HepG2 (cell line): ENCODE measurements around the gene PLD1. TPM values are rescaled to one million over a fixed set of nuclear protein-coding genes. Genes with fewer than 3 reads are reported as not detected.

Experiments used
- BCL6 ChIP-seq: IDR thresholded peaks from 2 replicates; pipeline ENCODE4 v1.6.1; 2016; ENCODE audit warnings: missing genetic modification reagents, missing compliant biosample characterization
- BHLHE40 ChIP-seq: IDR thresholded peaks from 2 replicates; pipeline ENCODE4 v1.6.1; 2011; ENCODE audit warnings: low read length, improper control_type of control experiment
- FOSL1 ChIP-seq: sonication (generic); formaldehyde crosslinking; IDR thresholded peaks from 2 replicates; pipeline ENCODE4 v1.9.0; 2021; ENCODE audit warnings: missing genetic modification reagents, borderline replicate concordance
- HNF4A ChIP-seq: sonication (generic); formaldehyde crosslinking; IDR thresholded peaks from 2 replicates; pipeline ENCODE4 v1.4.0; 2020; ENCODE audit warnings: missing genetic modification reagents
- KLF6 ChIP-seq: IDR thresholded peaks from 2 replicates; pipeline ENCODE4 v1.8.0; 2016; ENCODE audit warnings: missing biosample characterization, missing genetic modification reagents
- POLR2A ChIP-seq, 2 experiments: IDR thresholded peaks; 2 replicates each; pipeline ENCODE4 v1.6.1; 2011; ENCODE audit warnings: low read depth in 2 of 2, low read length in 2 of 2, mild to moderate bottlenecking in 1 of 2, moderate library complexity in 1 of 2; ENCODE audit not compliant: insufficient read depth in 1 of 2
- POLR2AphosphoS2 ChIP-seq: IDR thresholded peaks from 2 replicates; pipeline ENCODE4 v1.6.1; 2011; ENCODE audit warnings: low read depth, low read length, improper control_type of control experiment
- WIZ ChIP-seq: sonication (generic); formaldehyde crosslinking; IDR thresholded peaks from 2 replicates; pipeline ENCODE4 v1.5.1; 2020; ENCODE audit warnings: mild to moderate bottlenecking, missing genetic modification reagents
- ZNF232 ChIP-seq: sonication (generic); formaldehyde crosslinking; IDR thresholded peaks from 2 replicates; pipeline ENCODE4 v1.4.0; 2020; ENCODE audit warnings: missing genetic modification reagents, borderline replicate concordance
- ZNF263 ChIP-seq: sonication (generic); formaldehyde crosslinking; IDR thresholded peaks from 2 replicates; pipeline ENCODE4 v1.4.0; 2020; ENCODE audit warnings: missing genetic modification reagents
- ZNF296 ChIP-seq: sonication (generic); formaldehyde crosslinking; conservative IDR thresholded peaks from 2 replicates; pipeline ENCODE4 v1.5.0; 2020; ENCODE audit warnings: mild to moderate bottlenecking, missing genetic modification reagents
- ZNF354B ChIP-seq: sonication (generic); formaldehyde crosslinking; IDR thresholded peaks from 2 replicates; pipeline ENCODE4 v1.8.0; 2022; ENCODE audit warnings: mild to moderate bottlenecking, missing genetic modification reagents
- ZNF468 ChIP-seq: sonication (generic); formaldehyde crosslinking; IDR thresholded peaks from 2 replicates; pipeline ENCODE4 v1.8.0; 2022; ENCODE audit warnings: mild to moderate bottlenecking, moderate library complexity, missing genetic modification reagents
- ZNF550 ChIP-seq: sonication (generic); formaldehyde crosslinking; IDR thresholded peaks from 2 replicates; pipeline ENCODE4 v1.4.0; 2020; ENCODE audit warnings: mild to moderate bottlenecking, missing genetic modification reagents, borderline replicate concordance
- ZNF644 ChIP-seq: IDR thresholded peaks from 2 replicates; pipeline ENCODE4 v1.6.1; 2016; ENCODE audit warnings: low read depth
- ZNF841 ChIP-seq: sonication (generic); formaldehyde crosslinking; IDR thresholded peaks from 2 replicates; pipeline ENCODE4 v1.8.1; 2023; ENCODE audit warnings: missing genetic modification reagents, borderline replicate concordance
- ZNF850 ChIP-seq: sonication (generic); formaldehyde crosslinking; conservative IDR thresholded peaks from 2 replicates; pipeline ENCODE4 v1.9.0; 2021; ENCODE audit warnings: mild to moderate bottlenecking, missing genetic modification reagents
- polyA plus RNA-seq, 8 experiments: library from polyadenylated mRNA; depleted of rRNA in 3 of 8; stranded (reverse) in 7 of 8; unstranded in 1 of 8; fragments of >200 nt; fragmentation: Illumina TruSeq in 4 of 8; extraction: Trizol in 4 of 8; gene quantifications; 2 replicates each; pipeline versions ENCODE4 v1.2.1 to v1.2.3, GENCODE V29; 2011 to 2016; ENCODE audit warnings: low read depth in 4 of 8, missing spikeins in 1 of 8, mixed read lengths in 1 of 8; ENCODE audit not compliant: insufficient read depth in 1 of 8
- total RNA-seq, 5 experiments: library from RNA; depleted of rRNA; stranded (reverse); fragments of >200 nt; fragmentation: Illumina TruSeq; extraction: Trizol; gene quantifications; 2 replicates each; pipeline ENCODE4 v1.2.3, GENCODE V29; 2016; ENCODE audit warnings: low read depth in 1 of 5
- TF ChIP-seq, protein P1 (sequence below), 2 experiments: fragments of 450-650 bp in 1 of 2; sonication (generic) in 1 of 2; formaldehyde crosslinking; IDR thresholded peaks; 2 replicates each; pipeline versions ENCODE4 v1.5.0 to v1.8.0; 2020 to 2022; ENCODE audit warnings: mild to moderate bottlenecking in 1 of 2, missing genetic modification reagents in 1 of 2
- TF ChIP-seq, protein P2 (sequence below): sonication (generic); formaldehyde crosslinking; IDR thresholded peaks from 2 replicates; pipeline ENCODE4 v1.4.0; 2020; ENCODE audit warnings: mild to moderate bottlenecking, missing genetic modification reagents
- TF ChIP-seq, protein P3 (sequence below): IDR thresholded peaks from 2 replicates; pipeline ENCODE4 v1.6.1; 2016; ENCODE audit warnings: low read depth, missing genetic modification reagents, missing compliant biosample characterization
- TF ChIP-seq, protein P4 (sequence below): IDR thresholded peaks from 2 replicates; pipeline ENCODE4 v1.6.1; 2018; ENCODE audit warnings: missing genetic modification reagents, mild to moderate bottlenecking, missing compliant biosample characterization
- TF ChIP-seq, protein P5 (sequence below): sonication (generic); formaldehyde crosslinking; IDR thresholded peaks from 2 replicates; pipeline ENCODE4 v1.5.0; 2020; ENCODE audit warnings: missing genetic modification reagents

The PLD1 gene
- total and polyA plus RNA-seq, 2 of the 13 experiments (the other 11 are each of a cell fraction or from before 2014, with no cell fraction given): 27.1 to 59.4 TPM

DNA sequence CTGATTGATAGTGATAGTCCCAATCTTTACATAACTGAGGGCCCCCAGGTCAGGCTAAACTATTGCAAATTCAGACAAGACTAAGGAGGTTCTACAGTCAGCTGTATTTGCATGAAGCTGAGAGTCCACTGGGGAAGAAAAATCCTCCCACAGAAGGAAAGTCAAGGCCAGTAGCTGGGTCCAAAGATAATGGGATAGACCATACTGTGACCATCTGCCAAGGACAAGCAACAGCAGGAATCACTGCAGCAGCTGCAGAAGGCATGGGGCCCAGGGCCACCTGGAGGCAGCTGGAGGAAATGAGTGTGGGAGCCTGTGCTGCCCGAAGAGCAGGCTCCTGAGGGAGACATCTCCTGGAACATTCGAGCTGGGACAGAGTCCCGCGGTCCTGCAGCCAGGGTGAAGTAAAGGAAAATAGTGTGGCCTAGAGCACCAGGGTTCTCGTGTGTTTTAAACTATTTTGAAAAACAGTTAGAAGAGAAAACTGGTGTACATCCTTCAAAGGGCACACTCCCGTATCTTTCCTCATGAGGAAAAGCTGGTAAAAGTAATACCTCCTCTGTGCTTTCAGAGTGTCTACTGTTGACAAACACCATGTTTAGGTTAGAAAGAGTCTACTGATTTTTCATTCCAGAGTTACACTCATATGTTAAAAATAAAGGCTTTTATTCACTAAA lies 19.7 kb upstream of the PLD1 start (continued):
- no peak for TF ChIP-seq BHLHE40
- TF ChIP-seq, protein P1, sequence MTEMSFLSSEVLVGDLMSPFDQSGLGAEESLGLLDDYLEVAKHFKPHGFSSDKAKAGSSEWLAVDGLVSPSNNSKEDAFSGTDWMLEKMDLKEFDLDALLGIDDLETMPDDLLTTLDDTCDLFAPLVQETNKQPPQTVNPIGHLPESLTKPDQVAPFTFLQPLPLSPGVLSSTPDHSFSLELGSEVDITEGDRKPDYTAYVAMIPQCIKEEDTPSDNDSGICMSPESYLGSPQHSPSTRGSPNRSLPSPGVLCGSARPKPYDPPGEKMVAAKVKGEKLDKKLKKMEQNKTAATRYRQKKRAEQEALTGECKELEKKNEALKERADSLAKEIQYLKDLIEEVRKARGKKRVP (CRISPR knock-in tag; IDR thresholded peaks at IDR 0.05): no peak
- no peak for TF ChIP-seq WIZ (CRISPR knock-in tag)
- TF ChIP-seq POLR2AphosphoS2: no peak
- TF ChIP-seq, protein P2, sequence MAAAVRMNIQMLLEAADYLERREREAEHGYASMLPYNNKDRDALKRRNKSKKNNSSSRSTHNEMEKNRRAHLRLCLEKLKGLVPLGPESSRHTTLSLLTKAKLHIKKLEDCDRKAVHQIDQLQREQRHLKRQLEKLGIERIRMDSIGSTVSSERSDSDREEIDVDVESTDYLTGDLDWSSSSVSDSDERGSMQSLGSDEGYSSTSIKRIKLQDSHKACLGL: no peak
- no peak for TF ChIP-seq ZNF468 (CRISPR knock-in tag)
- no peak for TF ChIP-seq ZNF550
- TF ChIP-seq, protein P3, sequence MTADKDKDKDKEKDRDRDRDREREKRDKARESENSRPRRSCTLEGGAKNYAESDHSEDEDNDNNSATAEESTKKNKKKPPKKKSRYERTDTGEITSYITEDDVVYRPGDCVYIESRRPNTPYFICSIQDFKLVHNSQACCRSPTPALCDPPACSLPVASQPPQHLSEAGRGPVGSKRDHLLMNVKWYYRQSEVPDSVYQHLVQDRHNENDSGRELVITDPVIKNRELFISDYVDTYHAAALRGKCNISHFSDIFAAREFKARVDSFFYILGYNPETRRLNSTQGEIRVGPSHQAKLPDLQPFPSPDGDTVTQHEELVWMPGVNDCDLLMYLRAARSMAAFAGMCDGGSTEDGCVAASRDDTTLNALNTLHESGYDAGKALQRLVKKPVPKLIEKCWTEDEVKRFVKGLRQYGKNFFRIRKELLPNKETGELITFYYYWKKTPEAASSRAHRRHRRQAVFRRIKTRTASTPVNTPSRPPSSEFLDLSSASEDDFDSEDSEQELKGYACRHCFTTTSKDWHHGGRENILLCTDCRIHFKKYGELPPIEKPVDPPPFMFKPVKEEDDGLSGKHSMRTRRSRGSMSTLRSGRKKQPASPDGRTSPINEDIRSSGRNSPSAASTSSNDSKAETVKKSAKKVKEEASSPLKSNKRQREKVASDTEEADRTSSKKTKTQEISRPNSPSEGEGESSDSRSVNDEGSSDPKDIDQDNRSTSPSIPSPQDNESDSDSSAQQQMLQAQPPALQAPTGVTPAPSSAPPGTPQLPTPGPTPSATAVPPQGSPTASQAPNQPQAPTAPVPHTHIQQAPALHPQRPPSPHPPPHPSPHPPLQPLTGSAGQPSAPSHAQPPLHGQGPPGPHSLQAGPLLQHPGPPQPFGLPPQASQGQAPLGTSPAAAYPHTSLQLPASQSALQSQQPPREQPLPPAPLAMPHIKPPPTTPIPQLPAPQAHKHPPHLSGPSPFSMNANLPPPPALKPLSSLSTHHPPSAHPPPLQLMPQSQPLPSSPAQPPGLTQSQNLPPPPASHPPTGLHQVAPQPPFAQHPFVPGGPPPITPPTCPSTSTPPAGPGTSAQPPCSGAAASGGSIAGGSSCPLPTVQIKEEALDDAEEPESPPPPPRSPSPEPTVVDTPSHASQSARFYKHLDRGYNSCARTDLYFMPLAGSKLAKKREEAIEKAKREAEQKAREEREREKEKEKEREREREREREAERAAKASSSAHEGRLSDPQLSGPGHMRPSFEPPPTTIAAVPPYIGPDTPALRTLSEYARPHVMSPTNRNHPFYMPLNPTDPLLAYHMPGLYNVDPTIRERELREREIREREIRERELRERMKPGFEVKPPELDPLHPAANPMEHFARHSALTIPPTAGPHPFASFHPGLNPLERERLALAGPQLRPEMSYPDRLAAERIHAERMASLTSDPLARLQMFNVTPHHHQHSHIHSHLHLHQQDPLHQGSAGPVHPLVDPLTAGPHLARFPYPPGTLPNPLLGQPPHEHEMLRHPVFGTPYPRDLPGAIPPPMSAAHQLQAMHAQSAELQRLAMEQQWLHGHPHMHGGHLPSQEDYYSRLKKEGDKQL (CRISPR knock-in tag): 0 out of 2 replicates have a peak, but pooled peaks have one; percentile 51
- TF ChIP-seq BCL6 (CRISPR knock-in tag): no peak; the same call in 1 of the 2 replicates
- TF ChIP-seq, protein P4, sequence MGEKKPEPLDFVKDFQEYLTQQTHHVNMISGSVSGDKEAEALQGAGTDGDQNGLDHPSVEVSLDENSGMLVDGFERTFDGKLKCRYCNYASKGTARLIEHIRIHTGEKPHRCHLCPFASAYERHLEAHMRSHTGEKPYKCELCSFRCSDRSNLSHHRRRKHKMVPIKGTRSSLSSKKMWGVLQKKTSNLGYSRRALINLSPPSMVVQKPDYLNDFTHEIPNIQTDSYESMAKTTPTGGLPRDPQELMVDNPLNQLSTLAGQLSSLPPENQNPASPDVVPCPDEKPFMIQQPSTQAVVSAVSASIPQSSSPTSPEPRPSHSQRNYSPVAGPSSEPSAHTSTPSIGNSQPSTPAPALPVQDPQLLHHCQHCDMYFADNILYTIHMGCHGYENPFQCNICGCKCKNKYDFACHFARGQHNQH (CRISPR knock-in tag): peak; percentile 95
- TF ChIP-seq ZNF850: no peak
- TF ChIP-seq, protein P5, sequence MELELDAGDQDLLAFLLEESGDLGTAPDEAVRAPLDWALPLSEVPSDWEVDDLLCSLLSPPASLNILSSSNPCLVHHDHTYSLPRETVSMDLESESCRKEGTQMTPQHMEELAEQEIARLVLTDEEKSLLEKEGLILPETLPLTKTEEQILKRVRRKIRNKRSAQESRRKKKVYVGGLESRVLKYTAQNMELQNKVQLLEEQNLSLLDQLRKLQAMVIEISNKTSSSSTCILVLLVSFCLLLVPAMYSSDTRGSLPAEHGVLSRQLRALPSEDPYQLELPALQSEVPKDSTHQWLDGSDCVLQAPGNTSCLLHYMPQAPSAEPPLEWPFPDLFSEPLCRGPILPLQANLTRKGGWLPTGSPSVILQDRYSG (CRISPR knock-in tag): no peak
- no peak for TF ChIP-seq ZNF841 (CRISPR knock-in tag)
- no peak for TF ChIP-seq ZNF296 (CRISPR knock-in tag)
- peak; percentile 90 for TF ChIP-seq HNF4A (CRISPR knock-in tag)
- 0 out of 2 replicates have a peak, but pooled peaks have one; percentile 13 for TF ChIP-seq ZNF263
- peak; percentile 64; the same call in 1 of the 2 replicates for TF ChIP-seq KLF6 (CRISPR knock-in tag)
- TF ChIP-seq ZNF232 (CRISPR knock-in tag): peak; percentile 33; the same call in 1 of the 2 replicates
- 0 out of 2 replicates have a peak, but pooled peaks have one; percentile 27 for TF ChIP-seq ZNF354B (CRISPR knock-in tag)
- no peak for TF ChIP-seq FOSL1 (CRISPR knock-in tag)
- TF ChIP-seq POLR2A (IDR thresholded peaks at IDR 0.05; ENCODE audit: insufficient read depth in 1 of 2, low read depth in 2 of 2, low read length in 2 of 2): no peak
- peak; percentile 80 for TF ChIP-seq ZNF644 (CRISPR knock-in tag)
